ENCODE data around the gene ZSCAN5A.
"Not testable (repeated sequence)": the region's sequence is repeated elsewhere in the genome, so short reads cannot be mapped to it uniquely, and the experiment has no call there.

ZSCAN5A gene

DNA sequence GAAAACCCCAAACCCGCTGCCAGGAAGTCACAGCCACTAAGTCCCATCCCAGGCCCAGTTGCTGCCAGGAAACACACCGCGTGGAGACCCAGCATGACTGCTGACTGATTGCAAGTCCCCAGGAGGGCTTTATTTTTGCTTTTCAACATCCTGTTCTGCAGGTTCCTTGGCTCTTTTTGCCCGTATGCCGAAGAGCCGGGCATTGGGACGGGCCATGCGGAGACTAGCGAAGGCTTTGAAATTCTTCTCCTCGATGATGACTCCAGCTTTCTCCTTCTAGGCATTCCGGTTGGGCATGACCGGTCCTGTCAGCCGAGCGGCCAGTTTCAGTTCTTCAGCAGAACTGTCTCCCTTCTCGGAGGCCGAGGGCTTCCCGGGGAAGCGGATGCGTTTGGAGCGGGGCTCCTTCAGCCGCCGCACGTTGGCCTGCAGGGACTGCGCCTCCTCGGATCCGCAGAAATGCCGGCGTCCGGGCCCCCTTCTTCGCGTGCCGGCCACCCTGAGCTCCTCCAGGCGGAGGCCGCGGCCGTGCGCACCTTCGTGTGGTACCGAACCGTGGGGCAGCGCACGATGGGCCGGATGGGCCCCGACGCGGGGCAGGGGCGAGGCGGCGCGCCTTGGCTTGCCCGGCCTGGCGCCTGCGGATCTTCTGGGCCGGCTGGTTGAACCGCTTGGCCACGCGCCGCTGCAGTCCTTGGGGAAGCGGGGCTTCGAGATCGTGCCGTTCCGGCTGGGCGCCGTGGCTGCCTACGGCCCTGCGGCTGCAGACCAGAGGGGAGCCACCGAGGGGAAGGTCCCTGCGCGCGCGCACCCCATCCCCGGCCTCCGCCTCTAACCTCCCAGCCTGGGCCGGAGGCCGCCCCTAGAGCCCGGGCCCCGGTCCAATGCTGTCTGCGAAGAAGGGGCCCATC, 97.3 kb downstream of the ZSCAN5A start:
- TF ChIP-seq, protein P1, sequence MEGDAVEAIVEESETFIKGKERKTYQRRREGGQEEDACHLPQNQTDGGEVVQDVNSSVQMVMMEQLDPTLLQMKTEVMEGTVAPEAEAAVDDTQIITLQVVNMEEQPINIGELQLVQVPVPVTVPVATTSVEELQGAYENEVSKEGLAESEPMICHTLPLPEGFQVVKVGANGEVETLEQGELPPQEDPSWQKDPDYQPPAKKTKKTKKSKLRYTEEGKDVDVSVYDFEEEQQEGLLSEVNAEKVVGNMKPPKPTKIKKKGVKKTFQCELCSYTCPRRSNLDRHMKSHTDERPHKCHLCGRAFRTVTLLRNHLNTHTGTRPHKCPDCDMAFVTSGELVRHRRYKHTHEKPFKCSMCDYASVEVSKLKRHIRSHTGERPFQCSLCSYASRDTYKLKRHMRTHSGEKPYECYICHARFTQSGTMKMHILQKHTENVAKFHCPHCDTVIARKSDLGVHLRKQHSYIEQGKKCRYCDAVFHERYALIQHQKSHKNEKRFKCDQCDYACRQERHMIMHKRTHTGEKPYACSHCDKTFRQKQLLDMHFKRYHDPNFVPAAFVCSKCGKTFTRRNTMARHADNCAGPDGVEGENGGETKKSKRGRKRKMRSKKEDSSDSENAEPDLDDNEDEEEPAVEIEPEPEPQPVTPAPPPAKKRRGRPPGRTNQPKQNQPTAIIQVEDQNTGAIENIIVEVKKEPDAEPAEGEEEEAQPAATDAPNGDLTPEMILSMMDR (IDR thresholded peaks at IDR 0.05; ENCODE audit: low read depth, low read length) = no peak
- no peak for DNase-seq (ENCODE audit: extremely low read depth, low read depth)

DNA sequence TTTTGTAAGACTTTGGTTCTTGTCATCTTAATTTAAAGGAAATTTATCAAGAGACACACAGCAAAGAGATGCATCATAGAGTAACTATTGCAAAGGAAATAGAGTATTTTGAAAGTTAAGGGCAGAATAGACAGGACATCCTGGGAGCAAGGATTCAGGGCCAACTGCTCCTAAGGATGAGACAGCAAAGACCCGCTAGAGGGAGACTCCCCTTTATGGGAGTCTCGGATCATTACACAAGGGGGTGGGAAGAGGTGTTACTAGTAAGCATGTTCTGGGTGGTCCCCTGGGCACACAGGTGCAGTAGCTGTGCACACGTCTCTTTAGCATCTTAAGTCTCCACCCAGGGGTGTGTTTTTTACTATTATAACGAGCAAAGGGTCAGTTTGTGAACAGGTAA, 102.9 kb downstream of the ZSCAN5A start:
- DNase-seq (ENCODE audit: extremely low read depth, low read depth) = no peak
- TF ChIP-seq, protein P1 (IDR thresholded peaks at IDR 0.05; ENCODE audit: low read depth, low read length) = no peak

DNA sequence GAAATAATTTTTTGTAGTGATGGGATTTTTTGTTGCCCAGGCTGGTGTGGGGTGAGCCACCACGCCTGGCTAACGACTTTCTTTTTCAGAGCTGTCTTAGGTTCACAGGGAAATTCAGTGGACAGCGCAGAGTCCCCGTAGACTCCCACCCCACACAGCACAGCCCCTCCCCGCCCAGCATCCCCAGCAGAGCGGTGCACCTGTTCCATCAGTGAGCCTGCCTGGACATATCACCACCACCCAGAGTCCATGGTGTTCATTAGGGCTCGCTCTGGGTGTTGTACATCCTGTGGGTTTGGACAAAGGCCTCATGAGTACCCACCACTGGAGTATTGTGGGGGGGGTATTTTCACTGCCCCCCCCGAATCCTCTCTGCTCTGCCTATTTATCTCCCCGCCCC, 104.6 kb downstream of the ZSCAN5A start:
- DNase-seq (ENCODE audit: extremely low read depth, low read depth) = not testable (repeated sequence)

DNA sequence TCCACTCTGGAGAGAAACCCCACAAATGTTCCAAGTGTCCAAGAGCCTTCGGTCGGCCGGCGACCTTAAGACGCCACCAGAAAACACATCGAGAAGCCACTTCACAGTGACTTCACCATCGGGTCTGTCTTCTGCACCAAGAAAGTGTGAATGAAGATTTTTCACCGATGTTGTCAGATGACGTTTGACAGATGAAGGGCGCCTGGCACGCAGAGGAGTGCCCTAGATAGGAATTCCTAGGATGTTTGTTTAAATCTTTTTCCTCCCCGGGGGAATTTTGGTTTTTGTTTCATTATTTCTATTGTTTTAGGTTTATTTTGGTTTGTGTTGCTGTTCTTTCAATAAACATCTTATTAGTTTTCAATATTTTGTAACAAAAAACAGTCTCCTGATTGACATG, 105.5 kb downstream of the ZSCAN5A start:
- DNase-seq (ENCODE audit: extremely low read depth, low read depth) = no peak
- TF ChIP-seq, protein P1 (IDR thresholded peaks at IDR 0.05; ENCODE audit: low read depth, low read length) = no peak

DNA sequence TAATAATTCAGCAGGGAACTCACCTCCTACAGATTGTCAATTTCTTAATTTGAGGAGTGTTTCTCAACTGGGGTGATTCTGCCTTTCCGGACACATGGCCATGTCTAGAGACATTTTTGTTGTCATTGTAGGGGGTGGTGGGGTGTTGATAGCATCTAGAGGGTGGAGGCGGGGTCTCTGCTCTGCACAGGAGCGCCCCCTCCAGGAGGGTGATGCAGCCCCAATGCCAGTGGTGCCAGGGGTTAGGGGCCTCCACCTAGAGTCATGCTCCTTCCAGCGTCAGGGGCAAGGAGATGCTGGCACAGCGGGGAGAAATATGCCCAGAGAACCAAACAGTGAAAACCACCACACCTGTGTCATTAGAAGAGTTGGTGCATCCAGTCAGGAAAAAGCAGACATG, 107.1 kb downstream of the ZSCAN5A start:
- not testable (repeated sequence) for DNase-seq (ENCODE audit: extremely low read depth, low read depth)

DNA sequence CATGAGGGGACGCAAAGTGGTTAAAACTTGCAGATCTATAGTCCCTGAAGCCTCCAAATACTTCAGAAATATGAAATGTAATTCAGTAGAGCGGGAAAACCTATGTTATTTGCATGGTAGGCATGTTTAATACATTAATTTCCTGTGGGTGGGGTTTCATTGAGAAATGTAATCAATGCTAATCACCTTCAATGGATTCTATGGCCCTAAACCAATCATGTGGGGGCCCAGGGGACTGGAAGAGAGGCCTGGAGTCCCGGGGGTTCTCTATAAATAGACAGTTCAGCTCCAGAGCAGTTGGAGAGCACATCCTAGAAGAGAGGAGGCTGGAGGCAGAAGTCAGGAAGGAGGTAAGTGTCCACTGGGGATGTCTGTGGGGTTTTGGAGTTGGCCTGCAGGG, 112.7 kb downstream of the ZSCAN5A start, which contains the start of gene ZSCAN5C:
TSS of gene ZSCAN5C (plus strand) at position 301 of the 400 bp plus-strand sequence. CDS start 3,641 bp downstream, outside the sequence.
- TF ChIP-seq, protein P1 (IDR thresholded peaks at IDR 0.05; ENCODE audit: low read depth, low read length) = no peak

DNA sequence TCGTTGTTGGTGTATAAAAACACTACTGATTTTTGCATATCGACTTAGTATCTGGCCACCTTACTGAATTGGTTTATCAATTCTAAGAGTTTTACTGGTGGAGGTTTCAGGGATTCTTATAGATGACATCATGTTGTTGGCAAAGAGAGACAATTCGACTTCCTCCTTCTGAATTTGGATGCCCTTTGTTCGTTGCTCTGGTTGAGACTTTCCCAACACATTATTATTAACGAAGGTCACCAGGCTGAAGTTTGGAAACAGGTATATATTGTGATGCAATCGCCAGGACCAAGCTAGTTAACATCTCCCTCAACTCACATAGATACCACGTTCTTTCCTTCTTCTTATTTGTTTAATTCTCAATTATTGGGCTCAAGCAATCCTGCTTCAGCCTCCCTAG, 115.0 kb downstream of the ZSCAN5A start:
- DNase-seq (ENCODE audit: extremely low read depth, low read depth) = no peak
- TF ChIP-seq, protein P1 (IDR thresholded peaks at IDR 0.05; ENCODE audit: low read depth, low read length) = no peak

More for the DNA sequence above, 112.7 kb downstream of the ZSCAN5A start, which contains the start of gene ZSCAN5C:
- DNase-seq (ENCODE audit: extremely low read depth, low read depth) = no peak

DNA sequence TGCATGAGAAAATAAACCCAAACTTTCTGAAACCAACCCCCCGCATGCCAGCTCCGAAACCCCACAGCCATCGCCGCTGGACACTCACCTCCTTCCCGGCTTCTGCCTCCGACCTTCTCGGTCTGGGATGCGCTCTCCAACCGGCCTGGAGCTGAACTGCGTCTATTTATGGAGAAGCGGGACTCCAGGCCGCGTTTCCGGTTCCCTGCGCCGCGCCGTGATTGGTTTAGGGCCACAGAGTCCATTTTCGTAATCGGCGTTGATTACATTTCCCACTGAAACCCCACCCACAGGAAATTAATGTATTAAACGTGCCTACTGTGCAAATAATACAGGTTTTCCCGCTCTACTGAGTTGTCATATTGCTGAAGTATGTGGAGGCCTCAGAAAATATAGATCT, 117.0 kb downstream of the ZSCAN5A start, which contains the start of gene ZSCAN5B:
TSS of gene ZSCAN5B (minus strand) at position 138 of the 400 bp plus-strand sequence. CDS start 4,731 bp downstream, outside the sequence.
- not testable (repeated sequence) for DNase-seq (ENCODE audit: extremely low read depth, low read depth)
